ENCODE results near the gene ANKRD24.
"Not testable (repeated sequence)": the region's sequence is repeated elsewhere in the genome, so short reads cannot be mapped to it uniquely, and the experiment has no call there.

ANKRD24 gene

DNA sequence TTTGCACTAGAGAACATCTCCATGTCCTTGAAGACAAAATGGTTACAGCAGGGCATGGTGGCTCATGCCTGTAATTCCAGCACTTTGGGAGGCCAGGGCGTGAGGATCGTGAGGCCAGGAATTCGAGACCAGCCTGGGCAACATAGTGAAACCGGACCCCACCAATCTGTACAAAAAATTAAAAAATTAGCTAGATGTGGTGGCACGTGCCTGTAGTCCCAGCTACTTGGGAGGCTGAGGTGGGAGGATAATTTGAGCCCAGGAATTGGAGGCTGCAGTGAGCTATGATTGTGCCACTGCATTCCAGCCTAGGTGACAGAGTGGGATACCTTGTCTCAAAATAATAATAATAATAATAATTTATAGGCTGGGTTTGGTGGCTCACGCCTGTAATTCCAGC is 47.7 kb downstream of the ANKRD24 start:
- DNase-seq (ENCODE audit: low read depth in 2 of 3, low spot score in 2 of 3), result not testable (repeated sequence)

GRCh38 chr19:4231521-4231920 is 49.0 kb downstream of the ANKRD24 start:
- not testable (repeated sequence) for DNase-seq (ENCODE audit: low read depth in 2 of 3, low spot score in 2 of 3)

DNA sequence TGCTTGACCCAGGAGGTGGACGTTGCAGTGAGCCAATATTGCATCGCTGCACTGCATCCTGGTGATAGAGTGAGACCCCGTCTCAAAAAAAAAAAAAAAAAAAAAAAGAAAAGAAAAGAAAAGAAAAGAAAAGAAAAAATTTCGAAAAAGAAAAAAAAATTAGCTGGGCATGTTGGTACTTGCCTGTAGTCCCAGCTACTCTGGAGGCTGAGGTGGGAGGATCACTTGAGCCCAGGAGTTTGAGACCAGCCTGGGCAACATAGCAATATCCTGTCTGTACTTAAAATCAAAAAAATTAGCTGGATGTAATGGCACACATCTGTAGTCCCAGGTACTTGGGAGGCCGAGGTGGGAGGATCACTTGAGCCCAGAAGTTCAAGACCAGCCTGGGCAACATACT is 49.6 kb downstream of the ANKRD24 start:
- DNase-seq (ENCODE audit: low read depth in 2 of 3, low spot score in 2 of 3), result not testable (repeated sequence)

GRCh38 chr19:4232614-4233281 is 50.3 kb downstream of the ANKRD24 start:
- no peak for DNase-seq (ENCODE audit: low read depth in 2 of 3, low spot score in 2 of 3)

DNA sequence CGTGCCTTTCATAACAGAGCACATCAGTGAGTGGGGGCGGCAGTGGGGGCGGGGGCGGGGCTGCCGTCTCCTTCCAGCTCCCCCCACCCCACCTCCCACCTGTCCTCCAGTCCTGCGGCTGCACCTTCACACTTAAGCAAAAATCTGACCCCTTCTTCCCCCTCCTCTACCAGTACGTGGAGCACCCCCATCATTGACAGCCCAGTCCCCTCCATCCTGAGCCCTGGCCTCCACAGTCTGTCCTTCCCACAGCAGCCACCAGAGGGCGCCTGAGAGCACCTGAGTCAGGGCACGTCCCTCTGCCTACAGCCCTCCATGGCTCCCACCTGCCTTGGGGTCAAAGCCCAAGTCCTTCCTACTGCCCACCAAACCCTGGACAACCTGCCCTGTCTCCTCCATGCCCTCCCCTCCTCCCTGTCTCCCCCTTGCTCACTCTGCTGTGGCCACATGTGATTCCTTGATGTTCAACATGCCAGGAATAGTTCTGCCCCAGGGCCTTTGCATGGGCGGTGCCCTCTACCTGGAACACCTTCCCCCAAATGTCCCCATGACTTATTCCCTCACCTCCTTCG is 50.9 kb downstream of the ANKRD24 start:
- DNase-seq (ENCODE audit: low read depth in 2 of 3, low spot score in 2 of 3), result peak; percentile 42 to 88 (median 82)

GRCh38 chr19:4234142-4234861 is 51.8 kb downstream of the ANKRD24 start:
- no peak for DNase-seq (ENCODE audit: low read depth in 2 of 3, low spot score in 2 of 3)

DNA sequence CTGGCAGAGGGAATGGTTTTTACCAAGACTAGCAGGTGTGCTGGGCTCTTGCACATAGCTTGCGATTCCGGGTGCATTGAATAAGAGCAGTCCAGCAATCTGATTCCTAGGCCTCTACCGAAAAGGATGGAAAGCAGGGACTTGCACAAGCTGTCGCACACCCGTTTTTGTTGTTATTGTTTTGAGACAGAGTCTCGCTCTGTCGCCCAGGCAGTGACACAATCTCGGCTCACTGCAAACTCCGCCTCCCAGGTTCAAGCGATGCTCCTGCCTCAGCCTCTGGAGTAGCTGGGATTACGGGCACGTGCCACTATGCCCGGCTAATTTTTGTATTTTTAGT is 52.3 kb downstream of the ANKRD24 start:
- no peak for DNase-seq (ENCODE audit: low read depth in 2 of 3, low spot score in 2 of 3)

GRCh38 chr19:4237510-4237909 is 55.0 kb downstream of the ANKRD24 start:
- DNase-seq (ENCODE audit: low read depth in 2 of 3, low spot score in 2 of 3), result not testable (repeated sequence)

- DNase-seq (ENCODE audit: low read depth in 2 of 3, low spot score in 2 of 3), result no peak
These were observed 56.3 kb downstream of the ANKRD24 start for GRCh38 chr19:4238831-4239230.

DNA sequence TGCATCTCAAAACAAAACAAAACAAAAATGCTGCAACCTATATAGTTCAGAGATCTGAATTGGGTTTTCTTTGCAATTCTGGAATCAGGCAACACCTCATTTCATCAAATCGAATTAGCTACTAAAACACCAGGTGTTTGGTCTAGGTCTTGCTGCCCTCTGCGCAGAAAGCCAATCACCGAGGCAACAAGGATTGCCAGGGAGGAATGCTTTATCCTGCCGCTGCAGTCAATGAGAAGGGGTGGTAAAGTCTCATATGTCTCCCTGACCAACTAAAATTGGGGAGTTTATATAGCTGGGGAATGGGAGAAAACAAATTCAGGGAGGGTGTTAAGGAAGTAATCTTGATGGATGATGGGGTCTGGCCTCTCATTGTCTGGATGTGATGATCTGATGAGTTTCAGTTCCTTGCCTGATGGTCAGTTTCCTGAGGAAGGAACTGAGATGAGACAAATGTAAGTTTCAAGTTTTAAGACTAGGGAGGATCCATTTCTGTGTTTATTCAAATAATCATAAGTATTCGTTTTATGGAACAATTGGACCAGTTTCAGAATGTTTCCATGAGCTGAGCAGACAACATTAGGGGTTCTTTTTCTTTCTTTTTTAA is 59.4 kb downstream of the ANKRD24 start:
- no peak for DNase-seq (ENCODE audit: low read depth in 2 of 3, low spot score in 2 of 3)

GRCh38 chr19:4245938-4246337 is 63.4 kb downstream of the ANKRD24 start:
- DNase-seq (ENCODE audit: low read depth in 2 of 3, low spot score in 2 of 3), result not testable (repeated sequence)

DNA sequence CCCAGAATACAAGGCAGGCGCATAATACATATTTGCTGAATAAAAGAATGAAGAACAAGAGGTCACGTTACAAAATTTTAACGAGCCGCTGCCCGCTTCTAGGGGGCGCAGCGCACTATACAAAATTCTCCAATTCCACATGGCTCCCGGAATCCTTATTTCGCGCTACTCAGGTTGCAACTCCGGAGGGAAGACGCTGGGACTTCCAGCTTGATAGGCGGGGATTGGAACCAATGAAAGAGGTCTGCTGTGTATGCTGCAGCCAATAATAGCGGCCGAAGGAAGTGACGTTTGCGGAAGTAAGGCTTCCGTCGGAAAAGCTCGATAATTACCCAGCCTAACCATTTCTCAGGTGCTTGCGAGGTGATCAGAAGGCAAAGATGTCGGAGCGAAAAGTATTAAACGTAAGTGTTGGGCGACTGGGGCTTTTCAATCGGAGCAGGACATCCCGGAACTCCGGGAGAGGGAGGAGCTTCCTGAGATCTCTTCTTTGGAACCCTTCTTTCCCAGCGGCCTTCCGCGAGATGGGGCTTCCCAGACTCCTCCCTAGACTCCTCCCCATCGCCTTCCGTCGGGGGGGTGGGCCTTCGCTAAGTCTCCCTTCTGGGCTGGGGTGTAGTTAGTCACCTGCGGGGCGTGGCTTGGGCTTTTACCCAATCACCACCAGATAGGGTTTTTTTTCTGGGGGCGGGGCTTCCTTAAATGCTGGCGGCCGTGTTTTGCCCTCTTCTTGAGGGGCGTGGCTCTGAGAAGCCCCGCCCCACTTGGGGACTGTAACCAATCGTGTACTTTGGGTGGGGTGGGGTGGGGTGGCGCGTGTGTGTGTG is 64.5 kb downstream of the ANKRD24 start, which contains the start of gene YJU2:
TSS of gene YJU2 (plus strand) at position 314 of the 827 bp plus-strand sequence. CDS start at position 381, 67 bp downstream.
- peak; percentile 92 to 93 (median 92) for DNase-seq (ENCODE audit: low read depth in 2 of 3, low spot score in 2 of 3)

DNA sequence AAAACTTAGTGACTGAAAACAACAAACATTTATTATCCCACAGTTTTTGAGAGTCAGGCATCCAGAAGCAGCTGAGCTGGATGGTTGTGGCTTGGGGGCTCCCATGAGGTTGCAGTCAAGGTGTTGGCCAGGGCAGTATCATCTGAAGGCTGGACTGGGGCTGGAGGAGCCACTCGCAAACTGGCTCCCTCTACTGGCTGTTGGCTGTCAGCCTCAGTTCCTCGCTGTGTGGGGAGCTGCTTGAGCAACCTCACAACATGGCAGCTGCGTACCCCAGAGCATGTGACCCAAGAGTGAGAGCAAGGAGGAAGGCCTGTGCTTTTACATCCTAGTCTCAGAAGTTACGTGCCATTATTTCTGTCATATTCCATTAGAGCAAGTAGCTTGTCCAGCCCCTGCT is 74.1 kb downstream of the ANKRD24 start:
- no peak for DNase-seq (ENCODE audit: low read depth in 2 of 3, low spot score in 2 of 3)

GRCh38 chr19:4257025-4257424 is 74.5 kb downstream of the ANKRD24 start:
- DNase-seq (ENCODE audit: low read depth in 2 of 3, low spot score in 2 of 3), result no peak

DNA sequence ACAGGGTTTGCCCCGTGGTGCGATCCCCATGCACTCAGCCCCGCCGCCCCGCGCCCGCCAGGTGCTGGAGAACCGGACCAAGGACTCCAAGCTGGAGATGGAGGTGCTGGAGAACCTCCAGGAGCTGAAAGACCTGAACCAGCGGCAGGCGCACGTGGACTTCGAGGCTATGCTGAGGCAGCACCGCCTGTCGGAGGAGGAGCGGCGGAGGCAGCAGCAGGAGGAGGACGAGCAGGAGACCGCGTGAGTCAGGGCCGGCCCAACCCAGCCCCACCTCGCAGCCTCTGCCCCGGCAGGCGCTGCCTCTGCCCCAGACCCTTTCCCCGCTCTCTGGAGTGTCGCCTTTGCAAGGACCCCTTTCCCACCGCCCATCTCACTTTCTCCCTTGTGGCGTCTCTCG is 75.7 kb downstream of the ANKRD24 start:
- DNase-seq (ENCODE audit: low read depth in 2 of 3, low spot score in 2 of 3), result no peak

GRCh38 chr19:4260613-4261191 is 78.2 kb downstream of the ANKRD24 start:
- DNase-seq (ENCODE audit: low read depth in 2 of 3, low spot score in 2 of 3), result no peak

DNA sequence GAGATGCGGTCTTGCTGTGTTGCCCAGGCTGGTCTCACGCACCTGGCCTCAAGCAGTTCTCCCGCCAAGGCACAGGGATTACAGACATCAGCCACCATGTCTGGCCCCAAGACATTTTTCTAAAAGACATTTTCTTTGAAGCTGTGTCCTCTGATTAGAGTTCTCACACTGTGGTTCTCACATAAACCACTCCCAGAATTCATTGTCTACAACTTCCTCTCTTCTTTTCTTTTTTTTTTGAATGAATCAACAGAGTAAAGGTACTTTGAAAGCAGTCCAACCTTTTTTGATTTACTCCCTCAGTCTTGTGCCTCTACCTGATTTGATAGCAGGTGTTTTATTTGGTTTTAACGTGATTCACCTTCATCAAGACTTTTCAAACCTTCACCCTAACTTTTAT is 82.3 kb downstream of the ANKRD24 start:
- DNase-seq (ENCODE audit: low read depth in 2 of 3, low spot score in 2 of 3), result no peak

DNA sequence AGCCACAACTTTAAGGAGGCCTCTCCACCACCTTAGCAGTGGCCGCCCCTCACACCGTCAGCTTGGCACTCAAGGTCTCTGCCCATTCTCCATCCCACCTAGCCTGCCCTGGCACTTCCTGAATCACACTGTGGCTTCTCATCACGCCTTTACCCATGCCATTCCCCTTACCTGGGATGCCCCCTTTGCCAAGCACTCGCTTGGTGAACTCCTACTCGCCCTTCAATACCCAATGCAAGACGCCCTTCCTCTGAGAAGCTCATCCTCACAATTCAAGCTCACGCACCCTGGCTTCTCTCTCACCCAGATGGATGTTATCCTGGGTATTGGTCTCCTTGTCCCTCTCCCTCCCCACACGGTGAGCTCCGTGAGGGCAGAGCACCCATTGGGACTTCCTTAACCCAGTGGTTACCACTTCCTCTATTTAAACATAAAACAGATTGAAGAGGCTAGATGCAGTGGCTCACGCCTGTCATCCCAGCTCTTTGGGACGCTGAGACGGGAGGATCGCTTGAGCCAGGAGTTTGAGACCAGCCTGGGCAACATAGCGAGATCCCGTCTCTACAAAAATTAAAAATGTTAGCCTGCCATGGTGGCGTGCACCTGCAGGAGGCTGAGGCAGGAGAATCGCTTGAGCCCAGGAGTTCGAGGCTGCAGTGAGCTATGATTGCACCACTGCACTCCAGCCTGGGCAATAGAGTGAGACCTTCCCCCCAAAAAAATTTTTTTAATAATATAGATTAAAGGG is 83.9 kb downstream of the ANKRD24 start:
- DNase-seq (ENCODE audit: low read depth in 2 of 3, low spot score in 2 of 3), result no peak

DNA sequence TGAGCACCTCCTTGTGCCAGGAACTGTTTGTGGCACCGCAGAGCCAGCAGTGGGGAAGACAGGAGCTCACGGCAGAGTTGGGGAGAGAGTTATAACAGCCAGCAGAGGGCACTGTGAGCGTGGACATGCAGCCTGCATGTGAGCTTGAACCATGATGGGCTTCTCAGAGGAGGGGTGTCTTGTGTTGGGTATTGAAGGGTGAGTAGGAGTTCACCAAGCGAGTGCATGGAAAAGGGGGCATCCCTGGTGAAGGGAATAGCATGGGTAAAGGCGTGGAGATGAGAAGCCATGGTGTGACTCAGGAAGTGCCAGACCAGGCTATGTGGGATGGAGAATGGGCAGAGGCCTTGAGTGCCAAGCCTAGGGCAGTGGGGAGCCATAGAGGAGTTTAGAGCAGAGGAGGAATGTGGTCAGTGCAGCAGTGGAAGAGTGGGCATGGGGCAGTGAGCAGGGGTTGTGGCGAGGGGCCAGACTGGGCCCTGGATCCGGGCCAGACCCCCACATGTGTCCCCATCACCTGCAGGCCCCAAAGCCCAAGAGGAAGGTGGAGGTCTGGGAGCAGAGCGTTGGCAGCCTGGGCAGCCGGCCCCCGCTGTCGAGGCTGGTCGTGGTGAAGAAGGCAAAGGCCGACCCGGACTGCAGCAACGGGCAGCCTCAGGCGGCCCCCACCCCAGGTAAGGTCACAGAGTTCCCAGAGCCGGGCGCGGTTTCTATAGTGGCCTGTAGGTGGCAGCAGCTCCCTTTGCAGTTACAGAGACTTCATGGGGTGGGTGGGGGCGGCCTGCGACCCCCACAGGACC is 84.8 kb downstream of the ANKRD24 start:
- DNase-seq (ENCODE audit: low read depth in 2 of 3, low spot score in 2 of 3), result peak in 2 of 3 experiments; percentile 44 to 53

Data from activated CD8-positive, alpha-beta memory T cell treated with anti-CD3 and anti-CD28 coated beads for 48 hours (primary cell).